HG02981 (cell line): Measurements from ENCODE around the gene PRR5L.
A peak's percentile ranks its signal among the peaks of the same experiment; 100 is the strongest.

Experiments used
- ATAC-seq: cut with Tn5 transposase; IDR thresholded peaks from one replicate; pipeline ENCODE4 v1.9.1; 2021; ENCODE audit warnings: mild to moderate bottlenecking, moderate library complexity; ENCODE audit not compliant: unreplicated experiment

The PRR5L gene, protein sequence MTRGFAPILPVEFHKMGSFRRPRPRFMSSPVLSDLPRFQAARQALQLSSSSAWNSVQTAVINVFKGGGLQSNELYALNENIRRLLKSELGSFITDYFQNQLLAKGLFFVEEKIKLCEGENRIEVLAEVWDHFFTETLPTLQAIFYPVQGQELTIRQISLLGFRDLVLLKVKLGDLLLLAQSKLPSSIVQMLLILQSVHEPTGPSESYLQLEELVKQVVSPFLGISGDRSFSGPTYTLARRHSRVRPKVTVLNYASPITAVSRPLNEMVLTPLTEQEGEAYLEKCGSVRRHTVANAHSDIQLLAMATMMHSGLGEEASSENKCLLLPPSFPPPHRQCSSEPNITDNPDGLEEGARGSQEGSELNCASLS

DNA sequence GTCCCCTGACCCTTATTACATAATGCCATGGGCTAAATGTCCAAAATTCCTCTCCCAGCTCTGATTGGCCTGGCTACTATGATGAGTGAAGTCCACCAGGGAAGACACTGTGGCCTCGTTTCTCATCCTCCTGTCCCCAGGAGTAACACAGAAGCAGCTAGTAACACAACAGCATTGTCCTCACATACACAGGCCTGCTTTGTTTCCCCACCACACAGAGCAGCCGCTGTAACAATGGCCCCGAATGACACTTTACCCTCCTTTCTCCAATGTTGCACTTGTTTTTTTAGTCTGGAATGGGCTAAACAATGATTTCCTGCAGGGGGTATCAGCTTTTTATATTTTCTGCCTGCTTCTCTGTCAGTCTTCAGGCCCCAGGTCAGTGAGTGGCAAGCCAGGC lies at the start of gene PRR5L:
TSS of gene PRR5L (plus strand) at position 363 of the 400 bp plus-strand sequence. CDS start 104,834 bp downstream, outside the sequence.
- no peak for ATAC-seq

DNA sequence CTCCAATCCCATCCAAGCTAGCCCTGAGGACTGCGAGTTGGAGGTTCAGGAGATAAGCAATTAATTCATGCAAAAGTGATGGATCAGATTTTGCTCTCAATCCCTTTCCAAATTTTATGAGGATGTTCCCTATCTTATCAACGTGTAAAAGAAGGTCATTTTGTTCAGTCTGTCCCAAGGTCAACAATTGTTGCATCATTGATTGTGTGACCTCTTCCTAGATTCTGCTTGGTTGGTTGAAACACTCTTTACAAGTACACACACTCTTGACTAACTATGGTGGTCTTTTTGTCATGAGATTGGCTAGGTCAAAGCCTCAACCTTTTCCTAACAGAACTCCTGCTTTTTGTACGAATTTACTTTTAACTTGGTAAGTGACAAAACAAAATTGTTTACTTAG lies 48.6 kb upstream of the PRR5L start:
- ATAC-seq = no peak

- ATAC-seq = no peak
Observed at GRCh38 chr11:36248436-36248835, 47.7 kb upstream of the PRR5L start.

GRCh38 chr11:36249246-36249645 lies 46.8 kb upstream of the PRR5L start:
- ATAC-seq = no peak

DNA sequence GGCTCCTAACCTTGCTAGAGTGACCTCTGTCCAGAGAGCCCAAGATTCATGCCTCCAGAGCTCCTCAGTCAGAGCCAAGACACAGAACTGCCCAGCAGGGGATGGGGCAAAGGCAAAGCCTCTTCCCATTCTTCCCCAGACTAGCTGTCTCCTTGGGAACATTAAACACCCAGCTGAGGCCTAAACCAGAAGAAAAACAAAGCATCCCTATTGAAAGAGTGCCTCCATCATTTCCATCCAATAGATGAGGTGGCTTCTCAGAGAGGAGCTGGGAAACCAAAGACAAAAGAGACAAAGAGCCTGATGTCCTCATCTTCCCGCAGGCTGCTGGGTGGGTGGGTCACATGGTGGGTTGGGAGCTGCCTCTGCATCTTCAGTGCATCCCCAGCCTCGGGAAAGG lies 44.3 kb upstream of the PRR5L start:
- no peak for ATAC-seq

DNA sequence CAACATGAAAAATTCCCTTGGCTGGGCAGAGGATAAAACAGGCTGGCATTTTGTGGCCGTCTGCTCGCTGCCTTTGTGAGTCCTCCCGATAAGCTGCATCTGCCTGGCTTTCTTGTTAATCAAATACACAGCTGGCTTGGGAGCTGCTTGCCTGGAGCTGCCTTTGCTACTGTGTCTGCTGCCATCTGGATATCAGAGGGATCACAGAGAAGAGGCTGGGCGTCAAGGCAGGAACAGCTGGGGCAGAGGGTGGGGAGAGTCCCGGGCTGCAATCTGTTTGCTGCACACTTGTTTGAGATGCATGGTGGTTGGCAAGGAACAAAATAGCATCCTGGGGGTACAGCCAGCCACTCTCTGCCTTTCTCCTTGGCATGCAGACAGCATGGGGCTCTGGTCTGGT lies 42.9 kb upstream of the PRR5L start:
- no peak for ATAC-seq

GRCh38 chr11:36254713-36255112 lies 41.4 kb upstream of the PRR5L start:
- no peak for ATAC-seq

- no peak for ATAC-seq
Observed at GRCh38 chr11:36257351-36257750, 38.7 kb upstream of the PRR5L start.

DNA sequence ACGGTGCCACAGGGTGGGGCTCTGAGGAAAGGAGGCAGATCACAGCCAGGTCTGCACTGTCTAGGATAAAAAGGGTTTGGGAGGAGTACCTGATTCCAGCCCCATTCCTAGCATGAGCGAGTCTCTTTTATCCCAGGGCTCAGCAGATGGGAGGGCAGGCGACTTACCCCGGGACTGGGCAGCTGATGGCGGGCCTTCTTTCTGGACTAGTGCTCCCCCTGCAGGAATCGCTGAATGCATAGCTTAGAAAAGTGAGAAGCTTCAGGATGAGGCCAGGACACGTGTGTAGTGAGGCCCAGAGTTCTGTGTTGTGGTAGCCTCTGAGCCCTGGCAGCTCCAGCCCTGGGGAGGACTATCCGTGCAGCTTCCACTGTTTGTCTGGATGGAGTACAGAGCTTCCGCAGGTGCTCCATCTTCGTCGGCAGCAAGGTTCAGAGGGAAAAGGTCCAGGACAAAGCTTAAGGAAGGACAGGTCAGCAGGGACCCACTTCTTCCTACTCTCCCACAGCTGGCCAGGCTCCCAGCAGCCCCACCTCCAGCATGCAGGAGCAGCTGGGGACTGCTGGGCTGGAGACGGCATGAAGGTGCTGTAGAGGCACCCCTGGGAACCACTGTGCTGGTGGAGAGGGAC lies 37.2 kb upstream of the PRR5L start:
- ATAC-seq = no peak

- no peak for ATAC-seq
Observed at GRCh38 chr11:36261094-36261493, 35.0 kb upstream of the PRR5L start.

- no peak for ATAC-seq
Observed at GRCh38 chr11:36264011-36264972, 31.8 kb upstream of the PRR5L start.

DNA sequence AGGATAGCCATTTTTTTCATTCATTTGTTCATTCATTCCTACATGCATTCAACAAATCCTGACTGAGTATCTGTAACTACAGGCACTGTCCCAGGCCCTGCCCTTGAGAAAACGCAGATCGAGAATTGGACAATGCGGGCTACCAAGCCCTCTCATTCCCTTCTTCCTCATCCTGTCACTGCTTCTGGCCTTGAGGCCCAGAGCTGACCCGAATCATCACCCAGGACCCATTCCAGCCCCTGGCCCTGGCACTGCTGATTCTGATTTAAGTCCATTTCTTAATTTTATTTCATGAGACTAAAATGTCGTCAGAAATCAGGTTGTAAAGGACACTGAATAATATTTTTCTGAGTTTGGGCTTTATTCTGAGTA lies 31.1 kb upstream of the PRR5L start:
- no peak for ATAC-seq

- peak; percentile 79 for ATAC-seq
Observed at GRCh38 chr11:36265793-36266628, 30.1 kb upstream of the PRR5L start.

GRCh38 chr11:36266767-36267166 lies 29.3 kb upstream of the PRR5L start:
- ATAC-seq = no peak

DNA sequence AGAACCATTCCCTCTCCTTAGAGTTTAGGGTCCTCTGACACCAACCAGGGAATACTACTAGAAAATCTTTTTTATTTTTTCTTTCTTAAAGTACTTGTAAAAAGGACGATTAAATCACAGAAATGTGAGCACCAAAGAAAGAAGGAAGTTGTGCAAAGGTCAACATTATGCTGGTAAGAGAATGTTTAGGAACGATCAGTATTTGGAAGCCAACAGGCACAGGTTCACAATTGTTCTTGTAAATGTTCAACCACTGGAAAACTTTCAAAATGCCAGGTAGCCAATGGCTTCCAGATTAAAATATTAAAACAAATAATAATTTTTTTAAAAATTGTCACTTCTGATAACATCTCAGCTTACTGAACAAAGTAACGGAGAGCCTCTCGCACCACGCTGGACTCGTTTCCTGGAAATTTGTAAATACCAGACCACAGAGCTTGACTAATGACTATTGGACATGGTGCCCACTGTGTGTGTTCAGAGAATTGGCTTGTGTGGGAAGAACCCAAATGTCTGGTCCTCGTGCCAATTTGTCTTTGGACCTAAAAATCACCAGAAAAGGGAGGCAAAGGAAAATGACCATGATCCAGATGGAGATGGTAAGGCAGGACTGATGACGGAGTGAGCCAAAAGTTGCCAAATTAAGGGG lies 27.6 kb upstream of the PRR5L start:
- no peak for ATAC-seq

DNA sequence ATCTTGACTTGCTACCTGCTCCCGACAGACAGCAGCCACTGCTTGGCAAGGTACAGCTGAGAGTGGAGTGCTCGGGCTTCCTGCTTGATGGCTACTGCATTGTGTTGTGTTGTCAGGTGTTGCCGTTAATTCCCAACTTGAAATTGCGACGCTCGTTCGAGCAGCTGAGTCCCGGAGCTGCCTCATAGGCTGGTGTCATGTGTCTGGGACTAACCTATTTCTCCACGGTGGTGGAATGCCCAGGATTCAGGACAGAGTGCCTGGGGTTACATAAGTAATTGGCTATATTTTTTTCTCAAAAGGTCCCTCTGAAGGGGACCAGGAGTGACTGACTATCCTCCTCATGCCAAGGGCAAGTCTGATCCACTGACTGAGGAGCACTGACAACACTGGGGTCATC lies 25.4 kb upstream of the PRR5L start:
- ATAC-seq = no peak

DNA sequence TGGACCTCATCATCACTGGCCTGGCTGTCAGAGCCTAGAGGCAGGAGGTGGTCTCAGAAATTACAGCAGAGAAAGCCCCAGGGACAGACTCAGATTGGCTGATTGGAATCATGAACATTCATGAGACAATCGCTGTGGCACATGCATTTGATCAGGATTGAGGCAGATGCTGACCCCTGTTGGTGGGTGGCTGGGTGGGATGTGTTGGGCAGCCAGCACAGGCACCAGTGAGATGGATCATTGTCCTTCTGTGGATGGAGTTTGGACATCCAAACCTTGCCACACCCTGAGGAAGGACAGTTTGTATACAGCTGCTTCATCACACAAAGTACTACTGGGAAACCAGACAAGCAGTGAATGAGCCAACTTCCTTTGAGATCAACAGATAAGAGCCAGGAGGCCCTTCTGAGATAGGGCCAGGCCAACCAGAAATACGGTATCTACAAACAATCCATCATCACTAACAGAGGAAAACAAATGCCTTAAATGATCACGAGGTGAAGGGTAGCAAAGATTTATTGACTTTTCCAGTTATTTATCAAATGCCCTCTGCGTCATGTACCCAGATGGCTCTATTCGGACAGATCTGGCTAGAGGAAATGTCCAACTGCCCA lies 24.2 kb upstream of the PRR5L start:
- ATAC-seq = no peak

DNA sequence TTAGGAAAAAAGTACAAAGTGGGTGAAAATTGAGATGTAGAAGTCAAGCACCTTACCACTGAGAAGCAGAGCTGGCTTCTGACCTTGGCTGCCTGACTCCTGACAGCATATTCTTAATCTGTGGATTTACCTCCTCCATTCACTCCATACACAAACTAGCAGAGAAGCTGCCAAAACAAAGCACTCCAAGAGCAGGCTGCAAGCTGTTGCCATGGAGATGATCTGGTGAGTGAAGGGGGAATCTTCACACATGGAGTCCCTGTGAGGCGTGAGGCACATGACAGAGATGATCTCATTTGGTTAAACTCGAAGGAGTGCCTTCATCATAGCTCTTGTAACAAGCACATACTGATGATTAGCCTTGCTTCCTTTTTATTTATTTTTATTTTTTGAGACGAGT lies 23.0 kb upstream of the PRR5L start:
- ATAC-seq = no peak

- ATAC-seq = no peak
Observed at GRCh38 chr11:36274414-36274813, 21.7 kb upstream of the PRR5L start.
